ENCODE results near the gene PHF20.
A peak's percentile ranks its signal among the peaks of the same experiment; 100 is the strongest.
"Not testable (repeated sequence)": the region's sequence is repeated elsewhere in the genome, so short reads cannot be mapped to it uniquely, and the experiment has no call there.

PHF20 gene

GRCh38 chr20:35771689-35772562 lies at the start of gene PHF20:
Gene PHF20 (plus strand): TSS chr20:35772015. CDS start chr20:35801523, 29,508 bp downstream.
- DNase-seq: peak; percentile 98

- DNase-seq: not testable (repeated sequence)
Observed at GRCh38 chr20:35723275-35723639, 48.6 kb upstream of the PHF20 start.

- not testable (repeated sequence) for DNase-seq
Observed at GRCh38 chr20:35723652-35724320, 48.0 kb upstream of the PHF20 start.

- no peak for DNase-seq
Observed at GRCh38 chr20:35724321-35725230, 47.2 kb upstream of the PHF20 start.

GRCh38 chr20:35726842-35727711 lies 44.7 kb upstream of the PHF20 start:
- no peak for DNase-seq

GRCh38 chr20:35729283-35729807 lies 42.5 kb upstream of the PHF20 start:
- DNase-seq: no peak

GRCh38 chr20:35729836-35730582 lies 41.8 kb upstream of the PHF20 start:
- DNase-seq: no peak

GRCh38 chr20:35730583-35731468 lies 41.0 kb upstream of the PHF20 start:
- DNase-seq: no peak

- DNase-seq: no peak
Observed at GRCh38 chr20:35731469-35731788, 40.4 kb upstream of the PHF20 start.

- DNase-seq: no peak
Observed at GRCh38 chr20:35731862-35732643, 39.8 kb upstream of the PHF20 start.

GRCh38 chr20:35732644-35732982 lies 39.2 kb upstream of the PHF20 start:
- no peak for DNase-seq

GRCh38 chr20:35734374-35734773 lies 37.4 kb upstream of the PHF20 start:
- no peak for DNase-seq

- no peak for DNase-seq
Observed at GRCh38 chr20:35734777-35735649, 36.8 kb upstream of the PHF20 start.

GRCh38 chr20:35735826-35736470 lies 35.9 kb upstream of the PHF20 start:
- DNase-seq: no peak

GRCh38 chr20:35737865-35738333 lies 33.9 kb upstream of the PHF20 start:
- DNase-seq: no peak

- no peak for DNase-seq
Observed at GRCh38 chr20:35738410-35739179, 33.2 kb upstream of the PHF20 start.

Measured in hematopoietic multipotent progenitor cell treated with erythropoietin and hydrocortisone succinate and interleukin-3 and kit ligand, for 6 days (in vitro differentiated cells).